ENCODE results near the gene VWA8. TPM values are rescaled to one million over a fixed set of nuclear protein-coding genes. Genes with fewer than 3 reads are reported as not detected.

The VWA8 gene
- total and polyA plus RNA-seq, 9 donors, result 4.5 to 25.1 (median 21.0) TPM

DNA sequence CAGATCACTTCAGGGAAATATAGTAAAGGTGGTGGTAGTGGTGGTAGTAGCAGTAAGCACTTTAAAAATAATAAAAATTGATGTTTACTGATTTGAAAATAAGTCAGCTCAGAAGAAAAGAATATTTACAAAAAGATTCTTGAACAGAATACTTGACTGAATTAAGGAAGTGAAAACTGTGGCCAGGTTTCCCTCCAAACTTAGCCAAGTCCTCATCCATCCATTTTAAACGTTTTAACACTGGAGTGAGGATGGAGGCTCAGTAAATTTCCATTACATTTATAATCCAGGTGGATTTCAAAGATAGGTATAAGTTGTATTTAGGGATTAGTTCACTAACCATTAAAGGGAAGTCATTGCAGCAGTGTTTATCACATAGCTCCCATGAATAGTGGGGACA lies 282.1 kb downstream of the VWA8 start:
- no peak for TF ChIP-seq POLR2A (IDR thresholded peaks at IDR 0.05)
- TF ChIP-seq EP300 (IDR thresholded peaks at IDR 0.05), result no peak
- TF ChIP-seq, protein P1, sequence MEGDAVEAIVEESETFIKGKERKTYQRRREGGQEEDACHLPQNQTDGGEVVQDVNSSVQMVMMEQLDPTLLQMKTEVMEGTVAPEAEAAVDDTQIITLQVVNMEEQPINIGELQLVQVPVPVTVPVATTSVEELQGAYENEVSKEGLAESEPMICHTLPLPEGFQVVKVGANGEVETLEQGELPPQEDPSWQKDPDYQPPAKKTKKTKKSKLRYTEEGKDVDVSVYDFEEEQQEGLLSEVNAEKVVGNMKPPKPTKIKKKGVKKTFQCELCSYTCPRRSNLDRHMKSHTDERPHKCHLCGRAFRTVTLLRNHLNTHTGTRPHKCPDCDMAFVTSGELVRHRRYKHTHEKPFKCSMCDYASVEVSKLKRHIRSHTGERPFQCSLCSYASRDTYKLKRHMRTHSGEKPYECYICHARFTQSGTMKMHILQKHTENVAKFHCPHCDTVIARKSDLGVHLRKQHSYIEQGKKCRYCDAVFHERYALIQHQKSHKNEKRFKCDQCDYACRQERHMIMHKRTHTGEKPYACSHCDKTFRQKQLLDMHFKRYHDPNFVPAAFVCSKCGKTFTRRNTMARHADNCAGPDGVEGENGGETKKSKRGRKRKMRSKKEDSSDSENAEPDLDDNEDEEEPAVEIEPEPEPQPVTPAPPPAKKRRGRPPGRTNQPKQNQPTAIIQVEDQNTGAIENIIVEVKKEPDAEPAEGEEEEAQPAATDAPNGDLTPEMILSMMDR (IDR thresholded peaks at IDR 0.05), result no peak
- Histone ChIP-seq H3K27ac (no peak overlapping the region), H3K36me3 (no peaks in the 10 kb centered on the region), H3K27me3 (no peaks in the 10 kb centered on the region), H3K9me3 (no peaks in the 10 kb centered on the region), H3K4me3 (no peak overlapping the region), H3K4me1 (ENCODE audit: insufficient read depth) (peaks cover 3% of the 10 kb centered on the region)
- intact Hi-C loops (cut with DNase I), result no loop called here
- WGBS, 3 donors, result 7 to 19% (median 11%) methylated on average over 1 of the region's 1 CpG
- DNase-seq, result no peak

DNA sequence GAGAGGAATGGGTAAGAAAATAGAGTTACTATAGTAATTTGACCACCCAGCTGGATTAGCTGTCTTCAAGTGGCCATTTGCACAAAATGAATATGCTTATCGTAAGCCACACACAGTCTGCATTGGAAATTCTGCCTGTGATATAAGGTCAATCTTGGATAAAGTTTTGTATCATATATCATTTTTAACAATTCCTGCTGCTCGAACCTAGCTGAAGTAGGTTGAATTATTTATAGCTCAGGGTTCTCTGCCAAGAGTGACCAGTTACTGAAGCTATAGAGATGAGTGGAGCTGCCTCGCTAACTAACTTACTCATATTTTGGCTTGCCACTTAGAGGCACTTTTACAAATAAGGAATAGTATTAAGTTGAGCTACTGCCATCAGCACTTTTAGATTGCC lies 282.7 kb downstream of the VWA8 start:
- DNase-seq, result no peak
- TF ChIP-seq POLR2A (IDR thresholded peaks at IDR 0.05), result no peak
- TF ChIP-seq EP300 (IDR thresholded peaks at IDR 0.05), result no peak
- TF ChIP-seq, protein P1 (IDR thresholded peaks at IDR 0.05), result no peak
- Histone ChIP-seq H3K27ac (no peak overlapping the region), H3K27me3 (no peaks in the 10 kb centered on the region), H3K36me3 (no peaks in the 10 kb centered on the region), H3K9me3 (no peaks in the 10 kb centered on the region), H3K4me1 (ENCODE audit: insufficient read depth) (peaks cover 3% of the 10 kb centered on the region), H3K4me3 (no peak overlapping the region)
- intact Hi-C loops (cut with DNase I), result no loop called here
- 54 to 78% (median 67%) methylated on average over 3 of the region's 3 CpGs for WGBS, 3 donors

DNA sequence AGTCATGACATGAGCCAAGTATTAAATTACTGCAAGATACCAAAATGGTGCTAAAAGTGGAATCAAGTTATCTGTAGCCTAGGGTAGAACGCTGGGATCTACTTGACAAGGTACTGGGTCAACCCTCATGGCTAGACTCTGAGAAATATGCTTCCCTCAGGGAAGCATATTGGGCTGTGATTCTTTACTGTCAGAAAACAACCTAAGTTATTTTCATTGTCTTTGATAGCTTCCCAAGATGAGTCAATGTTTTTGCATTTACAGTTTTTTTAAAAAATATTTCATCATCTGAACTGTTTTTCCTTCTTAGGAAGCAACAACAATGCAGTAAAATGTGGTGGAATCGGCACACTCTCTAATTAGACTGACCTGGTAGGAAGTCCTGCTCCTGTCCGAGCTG lies 285.6 kb downstream of the VWA8 start:
- Histone ChIP-seq H3K36me3 (no peaks in the 10 kb centered on the region), H3K4me3 (no peak overlapping the region), H3K4me1 (ENCODE audit: insufficient read depth) (peaks cover 3% of the 10 kb centered on the region), H3K27ac (peak overlapping the region in 1 of 2 donors; percentile 2), H3K27me3 (no peaks in the 10 kb centered on the region), H3K9me3 (no peaks in the 10 kb centered on the region)
- no peak for DNase-seq
- TF ChIP-seq POLR2A (IDR thresholded peaks at IDR 0.05) (no peak), EP300 (IDR thresholded peaks at IDR 0.05) (no peak)
- TF ChIP-seq, protein P1 (IDR thresholded peaks at IDR 0.05), result no peak
- 24 to 31% (median 29%) methylated on average over 3 of the region's 3 CpGs for WGBS, 3 donors
- intact Hi-C loops (cut with DNase I), result no loop called here

DNA sequence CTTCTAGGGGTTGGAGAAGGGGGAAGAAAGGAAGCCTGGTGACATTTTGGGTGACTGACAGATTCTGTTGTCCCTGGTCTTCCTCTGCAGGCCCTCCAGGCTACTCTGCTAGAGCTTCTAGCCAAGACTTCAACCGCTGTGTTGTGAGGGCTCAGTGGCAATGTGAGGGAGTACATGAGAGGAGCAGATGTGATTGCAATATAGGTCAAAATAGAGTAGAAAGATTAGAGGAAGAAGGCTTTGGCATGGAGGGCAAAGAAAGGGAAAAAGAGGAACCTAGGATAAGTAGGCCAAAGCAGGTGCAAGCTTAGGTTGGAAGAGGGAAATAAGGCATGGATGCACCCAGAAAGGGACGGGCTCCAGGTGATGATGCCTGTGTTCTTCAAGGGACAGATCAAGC lies 286.7 kb downstream of the VWA8 start:
- Histone ChIP-seq H3K36me3 (no peaks in the 10 kb centered on the region), H3K27me3 (no peaks in the 10 kb centered on the region), H3K27ac (no peak overlapping the region), H3K9me3 (no peaks in the 10 kb centered on the region), H3K4me1 (ENCODE audit: insufficient read depth) (peaks cover 3% of the 10 kb centered on the region), H3K4me3 (no peak overlapping the region)
- DNase-seq, result no peak
- TF ChIP-seq POLR2A (IDR thresholded peaks at IDR 0.05), result no peak
- TF ChIP-seq, protein P1 (IDR thresholded peaks at IDR 0.05), result no peak
- no peak for TF ChIP-seq EP300 (IDR thresholded peaks at IDR 0.05)
- intact Hi-C loops (cut with DNase I), result no loop called here
- 47 to 50% (median 48%) methylated on average over 2 of the region's 2 CpGs for WGBS, 3 donors
